GM19468 (cell line): Measurements from ENCODE around the gene CLCA4.
A peak's percentile ranks its signal among the peaks of the same experiment; 100 is the strongest.
"Not testable (repeated sequence)": the region's sequence is repeated elsewhere in the genome, so short reads cannot be mapped to it uniquely, and the experiment has no call there.

ENCODE experiments used
- ATAC-seq: cut with Tn5 transposase; IDR thresholded peaks from one replicate; pipeline ENCODE4 v1.9.1; 2021; ENCODE audit warnings: mild to moderate bottlenecking, moderate library complexity, moderate number of reproducible peaks; ENCODE audit not compliant: unreplicated experiment; ENCODE audit errors: extremely low read depth

The CLCA4 gene

DNA sequence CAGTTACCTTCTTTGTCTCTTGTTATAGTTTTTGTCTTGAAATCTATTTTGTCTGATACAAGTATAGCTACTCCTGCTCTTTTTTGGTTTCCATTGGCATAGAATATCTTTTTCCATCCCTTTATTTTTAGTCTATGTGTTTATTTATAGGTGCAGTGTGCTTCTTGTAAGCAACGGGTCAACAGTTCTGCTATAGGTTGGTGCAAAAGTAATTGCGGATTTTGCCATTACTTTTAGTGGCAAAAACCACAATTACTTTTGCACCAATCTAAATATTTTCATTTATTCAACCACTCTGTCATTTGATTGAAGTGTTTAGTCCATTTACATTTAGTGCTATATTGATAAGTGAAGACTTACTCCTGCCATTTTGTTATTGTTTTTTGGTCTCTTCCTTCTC lies 59.2 kb downstream of the CLCA4 start:
- not testable (repeated sequence) for ATAC-seq

DNA sequence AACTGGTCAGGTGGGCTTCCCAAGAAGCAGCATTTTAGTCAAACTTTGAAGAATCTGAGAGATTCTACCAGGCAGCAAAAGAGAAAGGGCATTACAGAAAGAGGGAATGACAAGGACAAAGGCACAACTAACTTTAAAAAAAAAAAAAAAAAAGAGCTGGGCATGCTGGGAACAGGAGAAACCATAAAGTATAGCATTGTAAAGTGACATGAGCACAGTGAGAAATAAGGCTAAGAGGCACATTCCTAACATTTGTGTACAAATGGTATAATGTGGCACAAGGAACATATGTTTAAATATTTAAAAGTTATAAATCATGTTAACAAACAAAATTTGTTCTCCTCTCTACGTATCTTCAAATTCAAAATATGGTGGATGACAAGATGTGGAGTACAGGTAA lies 69.6 kb downstream of the CLCA4 start:
- no peak for ATAC-seq

- ATAC-seq: peak; percentile 96
Measured at GRCh38 chr1:86616871-86617270, 70.0 kb downstream of the CLCA4 start.

DNA sequence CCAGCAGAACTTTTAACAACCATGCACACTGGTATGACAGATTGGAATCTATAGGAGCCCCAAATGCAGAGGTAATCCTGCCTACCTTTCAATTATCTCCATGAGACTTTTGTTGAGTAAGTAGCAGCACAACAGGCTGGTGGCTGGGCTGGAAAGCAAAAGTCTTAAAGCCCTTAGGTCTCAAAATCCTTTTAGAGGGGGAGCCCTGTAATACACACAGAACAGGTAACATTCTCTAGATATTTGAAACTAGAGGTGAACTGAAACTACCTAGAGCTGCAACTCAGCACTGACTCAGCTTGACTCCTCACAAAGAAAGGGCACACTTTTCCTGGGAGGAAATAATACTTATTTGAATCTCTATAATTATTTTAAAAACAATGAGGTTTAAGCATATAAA lies 71.5 kb downstream of the CLCA4 start:
- ATAC-seq: no peak

DNA sequence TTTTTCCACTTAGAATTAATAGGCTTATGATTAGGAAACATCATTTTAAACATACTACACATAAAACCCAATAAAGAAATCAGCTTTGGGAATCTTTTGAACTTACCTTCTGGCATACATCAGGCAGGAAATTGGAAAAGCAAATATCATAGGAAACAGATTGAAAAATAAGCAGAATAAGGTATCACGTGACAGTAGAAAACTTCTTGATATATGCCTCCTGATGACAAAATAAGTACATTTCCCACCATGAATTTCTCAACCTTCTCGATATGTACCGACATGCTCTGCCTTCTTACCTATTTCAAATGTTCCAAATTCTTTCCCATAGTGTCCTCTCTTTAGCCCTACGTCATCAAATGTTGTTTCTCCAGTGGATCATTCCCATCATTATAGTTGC lies 72.4 kb downstream of the CLCA4 start:
- no peak for ATAC-seq

GRCh38 chr1:86621286-86621685 lies 74.4 kb downstream of the CLCA4 start:
- ATAC-seq: no peak
